DOHH2 (cell line): ENCODE results near the gene BAZ2B.

Experiments used
- H3F3A ChIP-seq: fragments of 200-600 bp; sonication (generic), shearing (Covaris generic); 2 replicates; pipeline ENCODE4 v1.6.0; 2016; ENCODE audit warnings: antibody characterized with exemption, mild to moderate bottlenecking; ENCODE audit not compliant: control insufficient read depth, insufficient read depth
- H3K27ac ChIP-seq: fragments of 200-600 bp; sonication (generic); 2 replicates; pipeline ENCODE4 v1.5.1; 2014; ENCODE audit warnings: low read depth, mild to moderate bottlenecking, low read length, moderate library complexity
- H3K27me3 ChIP-seq: fragments of 200-600 bp; sonication (generic); 2 replicates; pipeline ENCODE4 v1.6.1; 2014; ENCODE audit warnings: mild to moderate bottlenecking, low read length, mixed read lengths; ENCODE audit not compliant: control insufficient read depth
- H3K36me3 ChIP-seq: fragments of 200-600 bp; sonication (generic); 2 replicates; pipeline ENCODE4 v1.6.1; 2014; ENCODE audit warnings: mild to moderate bottlenecking, low read length, moderate library complexity, mixed read lengths; ENCODE audit not compliant: control insufficient read depth
- H3K4me1 ChIP-seq: fragments of 200-600 bp; sonication (generic); 2 replicates; pipeline ENCODE4 v1.6.1; 2014; ENCODE audit warnings: mild to moderate bottlenecking, low read length, mixed read lengths; ENCODE audit not compliant: control insufficient read depth
- H3K4me2 ChIP-seq: fragments of 200-600 bp; sonication (generic); 2 replicates; pipeline ENCODE4 v1.6.0; 2014; ENCODE audit warnings: mild to moderate bottlenecking, low read length, moderate library complexity
- H3K4me3 ChIP-seq: fragments of 200-600 bp; sonication (generic); 2 replicates; pipeline ENCODE4 v1.5.1; 2014; ENCODE audit warnings: mild to moderate bottlenecking, low read length, mixed read lengths
- H3K79me2 ChIP-seq: fragments of 200-600 bp; sonication (generic); 2 replicates; pipeline ENCODE4 v1.6.1; 2014; ENCODE audit warnings: mild to moderate bottlenecking, low read length, mixed read lengths; ENCODE audit not compliant: control insufficient read depth
- H3K9me2 ChIP-seq: fragments of 200-600 bp; sonication (generic); replicated peaks from 2 replicates; pipeline ENCODE4 v1.6.1; 2014; ENCODE audit warnings: mild to moderate bottlenecking, low read length, mixed read lengths; ENCODE audit not compliant: control insufficient read depth
- H3K9me3 ChIP-seq: fragments of 200-600 bp; sonication (generic); 2 replicates; pipeline ENCODE4 v1.6.1; 2014; ENCODE audit warnings: antibody characterized with exemption, low read length, mixed read lengths; ENCODE audit not compliant: control insufficient read depth, insufficient read depth
- H4K20me1 ChIP-seq: fragments of 200-600 bp; sonication (generic); 2 replicates; pipeline ENCODE4 v1.6.0; 2014; ENCODE audit warnings: low read depth, mild to moderate bottlenecking, antibody characterized with exemption, low read length, moderate library complexity; ENCODE audit not compliant: control insufficient read depth, insufficient read depth
- CTCF ChIP-seq: fragments of 200-600 bp; sonication (generic); IDR thresholded peaks from one replicate; pipeline ENCODE4 v1.5.1; 2014; ENCODE audit warnings: antibody characterized with exemption, mild to moderate bottlenecking, low read depth, low read length; ENCODE audit not compliant: poor library complexity, severe bottlenecking
- EZH2phosphoT487 ChIP-seq: fragments of 200-600 bp; sonication (generic); IDR thresholded peaks from 2 replicates; pipeline ENCODE4 v1.6.1; 2017; ENCODE audit warnings: borderline replicate concordance, mild to moderate bottlenecking, antibody characterized with exemption, low read length, moderate library complexity, mixed read lengths

Gene BAZ2B

DNA sequence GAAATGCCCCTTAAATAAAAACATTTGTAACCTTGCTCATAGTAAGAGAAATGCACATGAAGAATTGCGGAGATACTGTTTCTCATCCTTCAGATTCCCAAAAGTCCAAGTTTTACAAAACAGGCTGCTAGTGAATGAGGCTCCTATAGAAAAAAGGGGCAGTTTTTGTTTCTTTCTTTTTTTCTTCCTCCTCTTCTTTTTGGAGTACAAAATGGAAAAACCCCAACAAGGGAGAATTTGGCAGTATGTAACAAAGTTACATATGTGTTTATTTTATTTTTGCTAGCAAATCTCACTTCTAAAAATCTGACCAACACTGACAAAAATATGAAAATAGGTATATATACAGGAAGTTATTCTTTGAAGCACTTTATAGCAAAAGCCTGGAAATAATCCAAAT, 7.1 kb upstream of the BAZ2B start:
- Histone ChIP-seq H3K4me3 (no peak overlapping the region), H3K9me3 (no peaks in the 10 kb centered on the region), H3K36me3 (no peaks in the 10 kb centered on the region), H4K20me1 (no peaks in the 10 kb centered on the region), H3K4me2 (no peak overlapping the region), H3K4me1 (no peaks in the 10 kb centered on the region), H3K27me3 (no peaks in the 10 kb centered on the region), H3K27ac (no peak overlapping the region), H3F3A (peaks cover 5% of the 10 kb centered on the region; the same call in 1 of the 2 replicates), H3K79me2 (no peaks in the 10 kb centered on the region), H3K9me2 (no peaks in the 10 kb centered on the region)
- TF ChIP-seq EZH2phosphoT487 (no peak), CTCF (no peak)

GRCh38 chr2:159622966-159623365, 6.6 kb upstream of the BAZ2B start:
- Histone ChIP-seq H3K4me1 (no peaks in the 10 kb centered on the region), H3K4me2 (no peak overlapping the region), H3F3A (peaks cover 5% of the 10 kb centered on the region; the same call in 1 of the 2 replicates), H3K79me2 (no peaks in the 10 kb centered on the region), H4K20me1 (no peaks in the 10 kb centered on the region), H3K9me3 (no peaks in the 10 kb centered on the region), H3K27me3 (no peaks in the 10 kb centered on the region), H3K36me3 (no peaks in the 10 kb centered on the region), H3K9me2 (no peaks in the 10 kb centered on the region), H3K27ac (no peak overlapping the region), H3K4me3 (no peak overlapping the region)
- TF ChIP-seq CTCF, result no peak
- TF ChIP-seq EZH2phosphoT487, result no peak

DNA sequence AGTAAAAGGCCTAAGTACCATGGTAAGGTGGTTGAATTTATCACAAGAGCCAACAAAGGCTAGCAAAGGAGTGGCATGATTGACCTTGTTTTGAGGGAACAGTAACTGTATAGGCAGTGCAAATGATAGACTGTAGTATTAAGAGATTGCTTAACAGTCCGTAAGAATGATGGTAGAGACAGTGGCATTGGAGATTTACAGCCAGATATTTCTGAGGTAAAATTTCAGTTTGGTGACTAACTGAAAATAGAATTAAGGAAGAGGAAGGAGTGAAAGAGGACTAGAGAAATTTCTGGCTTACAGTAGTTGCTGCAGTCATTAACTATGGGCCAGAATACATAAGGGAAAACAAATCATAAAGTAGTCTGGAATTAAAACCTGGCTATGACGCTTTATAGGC, 4.4 kb upstream of the BAZ2B start:
- no peak for TF ChIP-seq CTCF
- TF ChIP-seq EZH2phosphoT487, result no peak
- Histone ChIP-seq H3K27me3 (peaks cover 3% of the 10 kb centered on the region; the same call in 1 of the 2 replicates), H3K4me2 (no peak overlapping the region), H3K79me2 (no peaks in the 10 kb centered on the region), H3F3A (peaks cover 20% of the 10 kb centered on the region), H3K9me2 (no peaks in the 10 kb centered on the region), H3K4me1 (peaks cover 9% of the 10 kb centered on the region), H3K4me3 (no peak overlapping the region), H4K20me1 (no peaks in the 10 kb centered on the region), H3K27ac (no peak overlapping the region), H3K36me3 (no peaks in the 10 kb centered on the region), H3K9me3 (no peaks in the 10 kb centered on the region)

DNA sequence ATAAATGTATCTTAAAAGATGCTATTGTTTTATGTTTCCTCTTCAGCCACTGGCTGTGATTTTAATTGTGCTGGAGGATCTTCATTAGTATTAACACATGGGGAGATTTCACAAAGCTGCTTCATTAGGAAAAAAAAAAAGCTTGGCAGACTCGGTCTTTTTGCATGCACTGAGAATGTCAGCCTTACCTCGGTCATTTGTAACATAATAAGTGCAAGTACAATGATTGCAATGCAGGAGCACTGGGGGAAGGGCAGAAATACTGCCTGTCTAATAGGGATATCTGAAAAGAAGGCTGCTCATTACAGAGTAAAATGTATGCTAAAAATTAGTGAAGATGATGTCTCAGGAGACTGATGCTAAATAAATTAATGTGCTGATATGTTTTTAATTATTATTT, 1.3 kb upstream of the BAZ2B start:
- Histone ChIP-seq H3K79me2 (peaks cover 21% of the 10 kb centered on the region), H3K4me3 (no peak overlapping the region), H3K9me2 (no peaks in the 10 kb centered on the region), H3F3A (peaks cover 26% of the 10 kb centered on the region), H3K4me1 (peaks cover 23% of the 10 kb centered on the region), H3K27ac (no peak overlapping the region), H3K36me3 (no peaks in the 10 kb centered on the region), H4K20me1 (no peaks in the 10 kb centered on the region), H3K9me3 (no peaks in the 10 kb centered on the region), H3K4me2 (no peak overlapping the region), H3K27me3 (peaks cover 3% of the 10 kb centered on the region; the same call in 1 of the 2 replicates)
- TF ChIP-seq EZH2phosphoT487 (no peak), CTCF (no peak)
